Cardiac fibroblast (primary cell): Measurements from ENCODE around the gene TMC6.
A peak's percentile ranks its signal among the peaks of the same experiment; 100 is the strongest.

Source experiments
- DNase-seq, 2 donors: peaks; one replicate each; pipeline versions ENCODE4 v3.0.0 to v3.0.0-alpha.2; 2010; ENCODE audit warnings: low read depth in 2 of 2
- H3K4me3 ChIP-seq, 2 donors: replicated peaks in 1 of 2; 1 replicate in 1 of 2; 2 replicates in 1 of 2; pipeline ENCODE4 v1.5.1; 2011; ENCODE audit warnings: low read depth in 2 of 2, low read length in 2 of 2, mild to moderate bottlenecking in 2 of 2, moderate library complexity in 1 of 2
- CTCF ChIP-seq: IDR thresholded peaks from one replicate; pipeline ENCODE4 v1.5.1; 2011; ENCODE audit warnings: low read depth, mild to moderate bottlenecking, low read length, inconsistent platforms

Gene TMC6

DNA sequence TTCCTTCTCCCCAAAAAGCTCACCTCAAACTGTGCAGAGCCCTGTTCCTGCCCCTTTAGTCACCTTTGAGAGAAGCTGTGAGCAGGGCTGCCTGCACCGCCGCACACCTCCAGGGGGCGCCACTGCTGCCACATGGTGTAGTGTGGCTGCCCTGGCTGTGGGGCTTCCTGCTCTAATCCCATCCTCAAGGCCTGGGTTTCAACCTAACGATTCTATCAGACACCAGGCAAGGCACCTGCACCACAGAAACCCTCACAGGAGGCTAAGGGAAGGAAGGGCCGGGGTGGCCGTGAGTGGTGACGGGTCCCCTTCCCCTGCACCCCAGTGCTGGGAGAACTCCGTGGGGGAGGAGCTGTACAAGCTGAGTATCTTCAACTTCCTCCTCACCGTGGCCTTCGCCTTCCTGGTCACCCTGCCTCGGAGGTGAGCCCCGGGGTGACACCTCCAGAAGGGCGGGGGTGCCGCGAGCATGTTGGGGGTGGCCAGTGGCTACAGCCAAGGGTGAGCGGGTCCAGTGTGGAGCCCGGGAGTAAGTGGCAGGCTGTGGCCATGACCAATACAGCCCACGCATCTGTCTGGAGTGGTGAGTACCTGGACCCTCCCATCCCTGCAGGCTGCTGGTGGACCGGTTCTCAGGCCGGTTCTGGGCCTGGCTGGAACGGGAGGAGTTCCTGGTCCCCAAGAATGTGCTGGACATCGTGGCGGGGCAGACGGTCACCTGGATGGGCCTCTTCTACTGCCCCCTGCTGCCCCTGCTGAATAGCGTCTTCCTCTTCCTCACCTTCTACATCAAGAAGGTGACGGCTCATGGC, 9.0 kb upstream of the TMC6 start:
- H3K4me3 ChIP-seq = no peak overlapping the region
- no peak for DNase-seq
- TF ChIP-seq CTCF = peak; percentile 56

- no peak for TF ChIP-seq CTCF
- no peak overlapping the region for H3K4me3 ChIP-seq
- DNase-seq = no peak
Observed at GRCh38 chr17:78135858-78136500, 7.4 kb upstream of the TMC6 start.

DNA sequence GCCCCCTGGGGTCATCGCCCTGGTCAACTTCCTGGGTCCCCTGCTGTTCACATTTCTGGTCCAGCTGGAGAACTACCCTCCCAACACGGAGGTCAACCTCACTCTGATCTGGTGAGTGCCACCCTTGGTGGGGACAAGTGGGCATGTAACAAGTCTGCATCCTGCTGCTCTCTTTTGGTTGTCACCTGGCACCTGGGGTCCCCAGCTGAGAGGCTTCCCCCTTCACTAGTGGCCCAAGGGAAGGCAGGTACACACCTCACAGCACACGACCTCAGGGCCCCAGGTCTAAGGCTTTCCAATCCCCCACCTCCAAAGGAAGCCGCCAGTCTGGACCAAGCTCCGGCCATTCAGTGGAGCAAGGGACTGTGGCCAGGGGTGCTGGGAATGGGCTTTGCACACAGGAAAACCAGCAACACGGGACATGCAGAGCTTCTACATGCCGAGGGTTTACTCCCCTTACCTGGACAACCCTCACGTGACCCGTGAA, 6.4 kb upstream of the TMC6 start:
- no peak overlapping the region for H3K4me3 ChIP-seq
- TF ChIP-seq CTCF = no peak
- no peak for DNase-seq

DNA sequence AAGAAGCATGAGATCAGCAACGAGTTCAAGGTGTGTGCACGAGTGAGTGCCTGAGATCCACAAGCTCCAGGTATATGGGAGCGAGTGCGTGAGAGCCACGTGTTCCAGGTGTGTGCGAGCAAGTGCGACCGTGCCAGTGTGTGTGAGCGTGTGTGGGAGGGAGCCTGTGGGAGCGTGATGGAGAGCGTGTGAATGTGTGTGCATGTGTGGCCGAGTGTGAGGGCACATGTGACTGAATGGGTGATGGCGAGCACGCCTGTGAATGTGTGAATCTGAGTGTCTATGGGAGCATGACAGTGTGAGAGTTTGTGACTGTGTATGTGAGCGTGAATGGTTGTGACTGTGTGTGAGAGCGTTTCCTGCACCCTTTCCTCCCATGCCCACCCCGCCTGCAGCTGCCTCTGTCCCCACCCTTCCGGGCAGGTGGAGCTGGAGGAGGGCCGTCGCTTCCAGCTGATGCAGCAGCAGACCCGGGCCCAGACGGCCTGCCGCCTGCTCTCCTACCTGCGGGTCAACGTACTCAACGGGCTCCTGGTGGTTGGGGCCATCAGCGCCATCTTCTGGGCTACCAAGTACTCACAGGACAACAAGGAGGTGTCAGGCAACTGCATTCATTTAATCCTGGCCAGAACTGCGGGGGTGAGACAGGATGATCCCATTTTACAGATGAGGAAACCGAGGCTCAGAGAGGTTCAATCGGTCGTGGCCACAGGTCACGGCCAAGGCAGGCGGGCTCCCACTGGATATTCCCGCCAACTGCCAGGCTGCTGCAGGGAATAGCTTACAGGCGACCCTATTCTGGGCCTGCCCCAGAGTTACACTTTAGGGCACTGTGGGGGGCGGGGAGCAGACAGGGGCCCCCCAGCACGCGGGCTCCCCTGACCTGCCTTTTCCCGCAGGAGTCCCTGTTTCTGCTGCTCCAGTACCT, 5.7 kb upstream of the TMC6 start:
- DNase-seq = peak; percentile 32 to 38
- TF ChIP-seq CTCF = peak; percentile 60
- H3K4me3 ChIP-seq = no peak overlapping the region

GRCh38 chr17:78133179-78133951, 4.8 kb upstream of the TMC6 start:
- no peak for DNase-seq
- TF ChIP-seq CTCF = no peak
- H3K4me3 ChIP-seq = no peak overlapping the region

DNA sequence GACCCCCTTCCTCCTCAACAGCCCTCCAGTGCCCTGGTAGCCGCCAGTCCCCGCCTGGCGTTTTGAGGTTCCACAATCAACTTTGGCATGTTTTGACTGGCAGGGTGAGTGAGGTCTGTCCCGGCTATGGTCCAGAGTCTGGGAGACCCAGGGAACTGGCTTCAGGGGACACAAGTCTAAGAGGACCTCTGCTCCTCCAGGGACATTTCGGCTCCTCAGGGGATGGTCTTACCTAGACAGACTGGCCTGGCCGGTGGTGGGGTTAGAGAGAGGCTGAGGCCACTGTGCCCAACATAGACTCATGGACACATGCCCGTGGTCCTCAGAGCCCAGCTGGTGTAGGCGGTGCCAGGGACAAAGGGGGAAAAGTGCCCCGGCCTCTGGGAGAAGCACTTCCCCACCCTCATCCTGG, 4.2 kb upstream of the TMC6 start:
- no peak overlapping the region for H3K4me3 ChIP-seq
- no peak for TF ChIP-seq CTCF
- no peak for DNase-seq
